Stimulated activated CD8-positive, alpha-beta memory T cell treated with anti-CD3 and anti-CD28 coated beads, Interleukin-2, amount 100 ng/mL, for 1 hour (primary cell): ENCODE data around the gene PSORS1C1.
"Not testable (repeated sequence)": the region's sequence is repeated elsewhere in the genome, so short reads cannot be mapped to it uniquely, and the experiment has no call there.

ENCODE experiments used
- DNase-seq, 2 donors: peaks; one replicate each; pipeline ENCODE4 v3.0.0-alpha.2; 2020; ENCODE audit warnings: low read depth in 2 of 2

PSORS1C1 gene, protein sequence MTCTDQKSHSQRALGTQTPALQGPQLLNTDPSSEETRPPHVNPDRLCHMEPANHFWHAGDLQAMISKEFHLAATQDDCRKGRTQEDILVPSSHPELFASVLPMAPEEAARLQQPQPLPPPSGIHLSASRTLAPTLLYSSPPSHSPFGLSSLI

GRCh38 chr6:31114541-31114878 lies at the start of gene PSORS1C1:
PSORS1C1 (plus strand) TSS chr6:31114800; CDS start chr6:31129633, 14,833 bp downstream.
- DNase-seq, result no peak

DNA sequence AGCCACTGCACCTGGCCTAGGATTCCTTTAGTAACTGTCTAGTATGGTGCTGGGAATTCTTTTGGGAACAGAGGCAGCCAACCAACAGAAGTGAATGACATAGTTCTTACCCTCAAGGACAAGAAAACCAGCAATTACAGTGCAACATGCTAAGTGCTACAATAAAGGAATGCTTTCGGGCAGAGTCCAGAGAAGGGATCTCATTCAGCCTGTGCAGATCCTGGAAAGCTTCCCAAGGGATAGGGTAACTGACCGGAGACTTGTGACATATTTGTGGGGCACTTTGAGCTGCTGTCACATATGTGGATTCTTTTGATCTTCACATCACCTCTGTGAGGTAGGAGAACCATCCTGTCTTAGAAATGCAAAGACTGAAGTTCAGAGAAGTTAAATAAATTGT lies 49.0 kb upstream of the PSORS1C1 start:
- no peak for DNase-seq

- DNase-seq, result not testable (repeated sequence)
Observed at GRCh38 chr6:31067028-31067427, 47.6 kb upstream of the PSORS1C1 start.

DNA sequence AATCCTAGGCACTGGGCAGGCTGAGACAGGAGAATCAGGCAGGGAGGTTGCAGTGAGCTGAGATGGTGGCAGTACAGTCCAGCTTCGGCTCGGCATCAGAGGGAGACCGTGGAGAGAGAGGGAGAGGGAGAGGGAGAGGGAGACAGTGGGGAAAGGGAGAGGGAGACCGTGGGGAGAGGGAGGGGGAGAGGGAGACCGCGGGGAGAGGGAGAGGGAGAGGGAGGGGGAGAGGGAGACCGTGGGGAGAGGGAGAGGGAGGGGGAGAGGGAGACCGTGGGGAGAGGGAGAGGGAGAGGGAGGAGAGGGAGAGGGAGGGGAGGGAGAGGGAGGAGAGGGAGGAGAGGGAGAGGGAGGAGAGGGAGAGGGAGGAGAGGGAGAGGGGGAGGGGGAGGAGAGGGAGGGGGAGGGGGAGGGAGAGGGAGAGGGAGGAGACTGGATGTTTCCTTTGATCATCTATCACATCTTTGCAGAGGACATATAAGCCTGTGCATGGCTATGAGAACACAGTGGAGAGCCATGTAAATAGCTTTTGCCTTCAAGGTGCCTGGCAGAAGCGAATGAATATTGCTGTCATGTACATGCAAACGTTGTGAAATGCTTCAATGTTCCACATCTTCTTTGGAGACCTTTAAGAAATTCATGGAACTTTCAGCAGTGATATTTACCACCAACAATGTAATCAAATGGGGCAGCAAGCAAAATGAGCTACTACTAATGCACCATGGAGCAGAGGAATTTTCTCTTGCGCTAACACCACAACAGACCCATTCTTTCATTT lies 46.5 kb upstream of the PSORS1C1 start:
- not testable (repeated sequence) for DNase-seq

- DNase-seq, result peak; percentile 19 to 39
Observed at GRCh38 chr6:31068669-31069340, 45.8 kb upstream of the PSORS1C1 start.

DNA sequence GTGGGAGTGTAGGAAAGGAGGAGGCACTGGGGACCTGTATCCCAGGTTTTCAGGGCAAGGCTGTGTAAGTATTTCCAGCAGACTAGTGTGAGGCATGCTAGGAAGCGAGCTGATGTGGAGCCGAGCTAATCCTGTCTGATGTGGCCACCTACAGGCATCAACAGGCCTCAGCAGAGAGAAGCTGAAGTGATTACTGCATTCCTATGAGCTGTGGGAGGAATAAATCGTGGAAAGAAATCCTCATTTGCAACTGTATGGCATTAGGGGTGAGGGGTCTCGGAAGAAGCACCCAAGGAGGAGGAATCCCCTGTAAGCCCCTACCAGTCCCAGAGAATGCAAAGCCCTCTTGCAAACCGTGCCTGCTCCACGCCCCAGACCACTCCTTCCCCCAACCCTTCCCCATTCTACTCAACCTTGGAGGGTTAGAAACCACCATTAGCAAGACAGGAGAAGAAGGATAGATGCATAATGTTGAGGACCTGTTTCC lies 43.8 kb upstream of the PSORS1C1 start:
- DNase-seq, result no peak

- DNase-seq, result no peak
Observed at GRCh38 chr6:31074401-31074800, 40.2 kb upstream of the PSORS1C1 start.

GRCh38 chr6:31075528-31075927 lies 39.1 kb upstream of the PSORS1C1 start:
- no peak for DNase-seq

GRCh38 chr6:31076611-31077010 lies 38.0 kb upstream of the PSORS1C1 start:
- DNase-seq, result no peak

DNA sequence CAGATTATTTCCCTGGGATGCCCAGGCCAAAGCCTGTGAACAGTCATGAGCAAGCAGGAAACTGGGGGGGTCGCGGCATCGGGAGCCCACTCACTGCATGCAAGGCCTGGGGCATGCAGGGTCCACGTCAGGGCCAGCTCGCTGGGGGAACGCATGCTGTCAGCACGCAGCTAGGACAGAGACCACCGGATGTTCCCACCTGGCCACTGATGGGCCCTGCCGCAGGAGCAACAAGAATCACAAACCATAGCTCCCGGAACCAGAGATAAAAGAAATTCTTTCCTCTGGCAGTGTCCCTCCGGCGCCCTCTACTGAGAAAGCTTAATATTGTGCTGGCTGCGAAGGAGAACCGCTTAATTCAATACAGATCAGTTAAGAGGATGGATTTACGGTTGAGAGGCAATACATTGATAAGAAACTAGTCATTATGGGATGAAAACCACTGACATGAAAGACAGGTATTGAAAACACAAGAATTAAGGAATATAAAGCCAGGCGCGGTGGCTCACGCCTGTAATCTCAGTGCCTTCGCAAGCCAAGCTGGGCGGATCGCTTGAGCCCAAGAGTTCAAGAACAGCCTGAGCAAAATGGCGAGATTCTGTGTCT lies 34.8 kb upstream of the PSORS1C1 start:
- DNase-seq, result peak in 1 of 2 donors; percentile 43

DNA sequence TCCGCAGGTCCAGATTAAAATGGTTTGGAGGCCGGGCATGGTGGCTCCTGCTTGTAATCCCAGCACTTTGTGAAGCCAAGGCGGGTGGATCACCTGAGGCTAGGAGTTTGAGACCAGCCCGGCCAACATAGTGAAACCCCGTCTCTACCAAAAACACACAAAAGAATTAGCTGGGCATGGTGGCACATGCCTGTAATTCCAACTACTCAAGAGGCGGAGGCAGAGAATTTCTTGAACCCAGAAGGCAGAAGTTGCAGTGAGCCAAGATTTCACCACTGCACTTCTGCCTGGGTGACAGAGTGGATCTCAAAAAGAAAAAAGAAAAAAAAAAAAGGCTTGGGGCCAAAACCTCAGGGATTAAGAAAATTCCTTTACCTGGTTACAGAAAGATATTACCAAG lies 32.7 kb upstream of the PSORS1C1 start:
- no peak for DNase-seq

- no peak for DNase-seq
Observed at GRCh38 chr6:31083742-31084354, 30.8 kb upstream of the PSORS1C1 start.

- no peak for DNase-seq
Observed at GRCh38 chr6:31086788-31087440, 27.7 kb upstream of the PSORS1C1 start.

GRCh38 chr6:31087494-31088089 lies 27.0 kb upstream of the PSORS1C1 start:
- DNase-seq, result peak; percentile 71 to 81

GRCh38 chr6:31090275-31090972 lies 24.2 kb upstream of the PSORS1C1 start:
- DNase-seq, result no peak

GRCh38 chr6:31090973-31091364 lies 23.6 kb upstream of the PSORS1C1 start:
- DNase-seq, result no peak

GRCh38 chr6:31091680-31092079 lies 22.9 kb upstream of the PSORS1C1 start:
- DNase-seq, result no peak

DNA sequence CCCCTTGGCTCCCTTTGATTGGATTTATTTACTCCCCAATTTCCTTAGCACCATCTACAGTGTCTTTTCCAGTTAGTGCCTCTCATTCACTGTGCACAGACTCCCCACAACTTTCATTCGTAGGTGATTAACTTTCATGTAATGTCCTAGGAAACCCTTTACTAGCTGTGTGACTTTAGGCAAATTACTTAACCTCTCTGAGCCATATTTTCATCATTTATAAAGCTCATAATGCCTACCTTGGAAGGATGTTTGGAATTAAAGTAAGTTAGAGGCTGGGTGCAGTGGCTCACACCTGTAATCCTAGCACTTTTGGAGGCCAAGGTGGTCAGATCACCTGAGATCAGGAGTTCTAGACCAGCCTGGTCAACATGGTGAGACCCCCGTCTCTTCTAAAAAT lies 22.4 kb upstream of the PSORS1C1 start:
- no peak for DNase-seq

DNA sequence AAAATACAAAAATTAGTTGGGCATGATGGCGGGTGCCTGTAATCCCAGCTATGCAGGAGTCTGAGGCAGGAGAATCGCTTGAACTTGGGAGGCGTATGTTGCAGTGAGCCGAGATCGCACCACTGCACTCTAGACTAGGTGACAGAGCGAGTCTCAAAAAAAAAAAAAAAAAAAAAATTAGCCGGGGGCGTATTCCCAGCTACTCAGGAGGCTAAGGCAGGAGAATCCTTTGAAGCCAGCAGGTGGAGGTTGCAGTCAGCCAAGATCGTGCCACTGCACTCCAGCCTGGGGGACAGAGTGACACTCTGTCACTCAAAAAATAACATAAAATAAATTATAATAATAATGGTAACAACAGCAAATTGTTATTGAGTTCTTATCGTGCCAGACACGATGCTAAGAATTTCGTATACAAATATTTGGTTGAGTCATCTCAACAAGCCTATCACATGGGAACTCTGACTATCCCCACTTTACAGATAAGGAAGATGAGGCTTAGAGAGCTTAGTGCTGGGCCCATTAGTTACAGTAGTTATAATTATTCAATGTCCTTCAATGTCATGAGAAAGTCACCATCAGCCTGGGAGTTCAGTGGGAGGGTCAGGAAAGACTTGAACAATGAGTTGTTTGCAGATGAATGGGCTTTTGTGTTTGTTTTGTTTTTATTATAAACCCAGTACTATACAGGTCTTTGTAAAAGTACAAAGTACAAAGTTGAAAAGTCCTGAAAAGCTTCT lies 21.7 kb upstream of the PSORS1C1 start:
- no peak for DNase-seq

DNA sequence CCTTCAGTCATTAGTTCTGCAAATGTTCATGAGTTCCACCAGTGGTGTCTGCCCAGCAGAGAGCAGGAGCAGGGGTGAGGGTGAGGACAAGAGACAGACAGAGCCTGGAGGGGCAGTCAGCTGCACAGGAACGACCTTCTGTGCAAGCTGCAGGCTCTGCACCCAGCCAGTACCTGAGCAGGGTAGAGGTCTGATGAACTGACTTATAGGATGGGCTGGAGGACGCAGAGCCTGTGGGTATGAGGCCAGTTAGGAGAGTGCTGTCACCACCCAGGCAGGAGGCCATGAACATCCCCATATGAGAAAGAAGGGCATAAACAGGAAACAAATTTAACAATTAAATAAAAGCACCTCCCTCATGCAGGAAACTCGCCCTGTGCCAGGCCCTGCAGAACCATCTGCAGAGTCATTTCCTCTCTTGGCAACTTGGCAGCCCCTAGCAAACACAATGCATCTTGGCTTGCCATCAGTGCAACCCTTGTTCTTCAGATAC lies 20.2 kb upstream of the PSORS1C1 start:
- DNase-seq, result peak in 1 of 2 donors; percentile 2
